Natural killer cell (primary cell): ENCODE results near the gene SETMAR. TPM values are rescaled to one million over a fixed set of nuclear protein-coding genes. Genes with fewer than 3 reads are reported as not detected.

Experiments used
- ATAC-seq, 3 donors: fragments of 150-1000 bp in 2 of 3; fragments of 200-7000 bp in 1 of 3; cut with Tn5 transposase; 1 replicate in 1 of 3; 2 replicates in 2 of 3; pipeline ENCODE4 v1.10.0; 2021; ENCODE audit warnings: mild to moderate bottlenecking in 2 of 3, moderate library complexity in 2 of 3
- DNase-seq, 2 donors: peaks; one replicate each; pipeline versions ENCODE4 v3.0.0 to v3.0.0-alpha.2; 2013 to 2021; ENCODE audit warnings: mixed read lengths in 1 of 2
- H3K27ac ChIP-seq: one replicate; pipeline ENCODE4 v1.5.1; 2013; ENCODE audit warnings: mild to moderate bottlenecking, low read length
- H3K27me3 ChIP-seq: one replicate; pipeline ENCODE4 v1.6.1; 2013; ENCODE audit warnings: low read length; ENCODE audit not compliant: control insufficient read depth, insufficient read depth
- H3K36me3 ChIP-seq: one replicate; pipeline ENCODE4 v1.6.1; 2013; ENCODE audit warnings: low read length; ENCODE audit not compliant: control insufficient read depth, insufficient read depth
- H3K4me1 ChIP-seq: one replicate; pipeline ENCODE4 v1.6.1; 2013; ENCODE audit warnings: low read length; ENCODE audit not compliant: control insufficient read depth, insufficient read depth
- H3K4me3 ChIP-seq: one replicate; pipeline ENCODE4 v1.5.1; 2013; ENCODE audit warnings: low read length
- H3K9me3 ChIP-seq: one replicate; pipeline ENCODE4 v1.6.1; 2013; ENCODE audit warnings: low read length; ENCODE audit not compliant: control insufficient read depth, insufficient read depth
- H3K27ac Mint-ChIP-seq, 2 donors: one replicate each; pipeline ENCODE4 v1.8.0; 2022; ENCODE audit warnings: mild to moderate bottlenecking in 2 of 2, mixed read lengths in 2 of 2, moderate library complexity in 1 of 2
- H3K27me3 Mint-ChIP-seq, 2 donors: one replicate each; pipeline ENCODE4 v1.8.0; 2022; ENCODE audit warnings: low read depth in 2 of 2, mixed read lengths in 2 of 2
- H3K36me3 Mint-ChIP-seq: one replicate; pipeline ENCODE4 v1.8.0; 2022; ENCODE audit warnings: mixed read lengths
- H3K4me1 Mint-ChIP-seq, 2 donors: one replicate each; pipeline ENCODE4 v1.8.0; 2022; ENCODE audit warnings: mixed read lengths in 2 of 2
- H3K4me3 Mint-ChIP-seq: one replicate; pipeline ENCODE4 v1.8.0; 2022; ENCODE audit warnings: mild to moderate bottlenecking, moderate library complexity, mixed read lengths
- H3K9me3 Mint-ChIP-seq, 2 donors: one replicate each; pipeline ENCODE4 v1.8.0; 2022; ENCODE audit warnings: mixed read lengths in 2 of 2
- CTCF ChIP-seq: fragments of 200-600 bp; IDR thresholded peaks from one replicate; pipeline ENCODE4 v1.8.0; 2022; ENCODE audit warnings: antibody characterized with exemption
- WGBS: methylation state at CpG from one replicate; pipeline ENCODE4 v1.1.7; 2013; ENCODE audit warnings: missing lambda C conversion rate; ENCODE audit not compliant: insufficient coverage; 5-methylcytosine and 5-hydroxymethylcytosine counted together
- intact Hi-C: fragments of 100-400 bp; cut with micrococcal nuclease; formaldehyde crosslinking; loops from one replicate; pipeline ENCODE4 v1.14.2; 2022
- total RNA-seq, 4 donors: library from RNA; stranded (reverse); fragments of 120-200 nt in 1 of 4; gene quantifications; one replicate each; pipeline versions ENCODE4 v1.2.3 to v1.2.4, GENCODE V29; 2013 to 2022

Gene SETMAR
- total RNA-seq, 3 donors from 2014 or later (not counting 1 experiment from before 2014, with no cell fraction given): 4.8 to 9.3 (median 6.4) TPM

DNA sequence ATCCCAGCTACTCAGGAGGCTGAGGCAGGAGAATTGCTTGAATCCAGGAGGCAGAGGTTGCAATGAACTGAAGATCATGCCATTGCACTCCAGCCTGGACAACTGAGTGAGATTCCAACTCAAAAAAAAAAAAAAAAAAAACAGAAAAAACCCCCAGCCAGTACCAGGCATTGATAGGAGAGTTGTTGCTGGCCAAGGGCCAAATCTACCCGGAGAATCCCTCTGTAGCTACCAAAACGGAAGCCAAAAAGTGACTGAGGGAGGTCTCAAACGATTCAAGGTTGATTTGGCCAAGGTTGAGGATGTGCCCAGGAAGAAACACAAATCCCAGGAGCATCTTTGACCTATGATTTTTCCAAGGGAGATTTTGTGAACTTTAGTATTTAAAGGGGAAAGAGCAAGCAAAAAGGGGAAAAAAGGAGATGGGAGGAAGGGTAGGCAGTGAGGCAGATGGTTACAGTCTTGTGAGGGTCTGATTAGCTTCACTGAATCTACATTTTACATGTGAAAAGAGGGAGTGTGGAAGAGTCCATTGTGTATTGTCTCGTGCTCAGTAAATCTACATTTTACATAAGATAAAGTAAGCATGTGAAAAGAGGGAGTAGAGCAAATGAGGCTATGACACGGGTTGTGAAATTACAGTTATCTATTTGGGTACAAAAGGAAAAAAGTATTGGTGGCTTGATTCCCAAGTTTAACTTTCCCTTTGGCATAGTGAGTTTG is 32.8 kb downstream of the SETMAR start:
- intact Hi-C loops: no loop called here
- Mint-ChIP-seq H3K36me3 (no peaks in the 10 kb centered on the region), H3K27ac (peak overlapping the region in 1 of 2 donors; percentile 6), H3K9me3 (no peaks in the 10 kb centered on the region), H3K4me3 (no peak overlapping the region), H3K27me3 (peaks cover 0 to 2% of the 10 kb centered on the region in 2 donors), H3K4me1 (peaks cover 7% of the 10 kb centered on the region in 2 donors)
- Histone ChIP-seq H3K4me1 (no peaks in the 10 kb centered on the region), H3K36me3 (no peaks in the 10 kb centered on the region), H3K4me3 (no peak overlapping the region), H3K27ac (no peak overlapping the region), H3K9me3 (no peaks in the 10 kb centered on the region), H3K27me3 (no peaks in the 10 kb centered on the region)
- DNase-seq: no peak
- ATAC-seq: no peak
- TF ChIP-seq CTCF: no peak
- WGBS: 83% methylated on average over 5 of the region's 5 CpGs

DNA sequence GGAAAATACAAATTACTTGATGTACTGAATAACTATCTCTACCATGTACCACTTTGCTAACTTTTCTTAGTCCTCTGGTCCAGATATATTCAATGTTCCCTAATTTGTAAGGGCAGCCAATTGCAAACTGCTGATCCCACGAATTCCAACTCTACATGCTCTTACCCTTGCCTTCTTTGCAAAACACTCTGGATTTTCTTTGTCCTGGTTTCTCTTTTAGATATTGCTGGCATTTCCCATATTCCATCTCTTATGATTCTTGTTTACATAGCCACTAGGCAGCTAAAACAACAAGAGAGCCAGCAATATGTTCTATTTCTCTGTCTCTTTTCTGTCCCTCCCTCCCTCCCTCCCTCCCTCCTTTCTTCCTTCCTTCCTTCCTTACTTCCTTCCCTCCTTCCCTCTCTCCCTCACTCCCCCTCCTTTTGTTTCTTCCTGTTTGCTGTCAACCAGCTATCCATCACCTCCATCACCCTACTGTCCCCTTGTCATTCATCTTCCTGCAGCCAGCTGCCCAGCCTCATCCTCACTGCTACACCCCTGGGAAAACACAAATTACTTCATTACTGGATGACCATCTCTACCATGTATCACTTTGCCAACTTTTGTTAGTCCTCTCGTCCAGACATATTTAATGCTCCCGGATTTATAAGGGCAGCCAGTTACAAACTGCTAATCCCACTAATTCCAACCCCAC is 33.8 kb downstream of the SETMAR start:
- no peaks in the 10 kb centered on the region for H3K36me3 ChIP-seq
- no peak for ATAC-seq

DNA sequence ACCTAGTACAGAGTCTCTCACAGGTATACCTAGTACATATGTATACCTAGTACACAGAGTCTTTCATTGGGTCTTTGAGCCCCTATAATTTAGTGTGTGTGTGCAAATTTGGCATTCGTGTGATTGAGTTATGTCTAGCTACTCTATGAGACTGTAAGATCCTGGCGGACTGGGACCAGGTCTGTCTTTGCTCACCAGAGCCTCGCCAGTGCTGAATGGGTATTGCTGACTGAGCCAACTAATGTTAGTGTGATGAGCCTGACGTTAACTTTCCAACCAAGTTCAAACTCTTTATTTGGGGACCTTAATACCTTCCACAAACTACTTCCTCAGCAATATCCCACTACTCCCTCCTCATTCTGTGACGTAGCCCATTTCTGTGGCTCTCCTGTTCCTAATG is 35.6 kb downstream of the SETMAR start:
- DNase-seq (no peak), ATAC-seq (no peak)
- no peak for TF ChIP-seq CTCF
- 97% methylated on average over 5 of the region's 5 CpGs for WGBS
- Histone ChIP-seq H3K27me3 (no peaks in the 10 kb centered on the region), H3K4me1 (no peaks in the 10 kb centered on the region), H3K27ac (no peak overlapping the region), H3K36me3 (no peaks in the 10 kb centered on the region), H3K4me3 (no peak overlapping the region), H3K9me3 (no peaks in the 10 kb centered on the region)
- peaks cover 7% of the 10 kb centered on the region in 2 donors for H3K4me1 Mint-ChIP-seq
- H3K36me3 Mint-ChIP-seq: no peaks in the 10 kb centered on the region
- no peak overlapping the region for H3K4me3 Mint-ChIP-seq
- no peak overlapping the region for H3K27ac Mint-ChIP-seq
- intact Hi-C loops: no loop called here
- no peaks in the 10 kb centered on the region for H3K9me3 Mint-ChIP-seq
- H3K27me3 Mint-ChIP-seq: peaks cover 0 to 2% of the 10 kb centered on the region in 2 donors

More for the DNA sequence above, 33.8 kb downstream of the SETMAR start:
- no peaks in the 10 kb centered on the region for H3K27me3 ChIP-seq
- 89% methylated on average over 3 of the region's 3 CpGs for WGBS
- peaks cover 7% of the 10 kb centered on the region in 2 donors for H3K4me1 Mint-ChIP-seq
- no peak overlapping the region for H3K4me3 ChIP-seq
- no peak overlapping the region for H3K27ac ChIP-seq
- no peak overlapping the region for H3K4me3 Mint-ChIP-seq
- no peaks in the 10 kb centered on the region for H3K9me3 ChIP-seq
- H3K27me3 Mint-ChIP-seq: peaks cover 0 to 2% of the 10 kb centered on the region in 2 donors
- no peaks in the 10 kb centered on the region for H3K9me3 Mint-ChIP-seq
- intact Hi-C loops: no loop called here
- H3K27ac Mint-ChIP-seq: no peak overlapping the region
- no peaks in the 10 kb centered on the region for H3K36me3 Mint-ChIP-seq
- H3K4me1 ChIP-seq: no peaks in the 10 kb centered on the region
- TF ChIP-seq CTCF: no peak
- DNase-seq: no peak
